Stimulated activated CD4-positive, alpha-beta T cell treated with anti-CD3 and anti-CD28 coated beads, Interleukin-2, amount 100 ng/mL, for 48 hours (primary cell): ENCODE data around the gene APOOL.

Experiments
- DNase-seq, 2 donors: peaks; one replicate each; pipeline ENCODE4 v3.0.0-alpha.2; 2020

The APOOL gene

DNA sequence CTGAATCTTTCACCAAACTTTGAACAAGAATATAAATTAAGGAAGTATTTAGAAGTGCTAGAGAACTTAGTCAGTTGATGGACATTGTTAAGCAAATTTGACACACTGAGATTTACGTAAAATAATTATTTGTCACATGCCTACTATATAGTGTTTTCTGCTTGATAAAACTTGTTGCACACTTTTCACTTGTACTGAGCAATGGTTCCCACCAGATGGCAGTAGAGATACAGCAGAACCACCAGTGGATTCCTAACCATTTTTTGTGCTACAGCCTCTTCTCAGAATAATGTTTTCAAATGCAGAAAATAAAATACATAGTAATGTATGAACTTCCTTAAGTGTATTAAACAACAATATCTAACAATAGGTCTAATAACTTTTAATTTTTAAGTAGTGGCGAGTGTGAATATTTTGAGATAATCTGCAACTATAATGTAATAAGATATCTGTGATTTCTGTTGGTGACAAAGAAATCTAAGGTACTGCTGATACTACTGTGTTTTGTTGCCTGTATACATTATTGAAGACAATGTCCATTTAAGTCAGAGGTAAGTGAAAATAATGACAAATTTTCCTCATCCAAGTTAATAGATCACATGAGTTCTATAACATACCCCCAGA, 81.2 kb downstream of the APOOL start:
- DNase-seq: peak in 1 of 2 donors; percentile 1

DNA sequence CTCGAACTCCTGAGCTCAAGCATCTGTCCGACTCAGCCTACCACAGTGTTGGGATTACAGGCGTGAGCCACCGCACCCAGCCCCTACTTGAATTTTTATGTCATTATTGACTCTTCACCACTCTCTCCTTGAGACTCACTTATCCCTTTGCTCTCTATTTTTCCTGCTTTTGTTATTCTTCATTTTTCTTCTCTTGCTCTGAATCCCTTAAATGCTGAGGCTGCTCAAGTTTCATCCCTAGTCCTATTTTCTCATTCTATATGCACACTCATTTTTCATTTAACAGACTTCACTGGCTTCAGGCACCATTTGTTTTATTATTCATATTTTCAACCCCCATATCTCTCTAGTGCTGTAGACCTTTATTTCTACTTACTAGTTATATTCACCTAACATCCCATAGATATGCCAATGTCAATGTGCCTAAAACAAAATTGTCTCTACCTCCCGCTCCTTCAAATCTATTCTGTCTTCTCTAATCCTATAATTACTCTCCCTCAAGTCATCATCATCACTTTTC, 85.7 kb downstream of the APOOL start:
- no peak for DNase-seq

DNA sequence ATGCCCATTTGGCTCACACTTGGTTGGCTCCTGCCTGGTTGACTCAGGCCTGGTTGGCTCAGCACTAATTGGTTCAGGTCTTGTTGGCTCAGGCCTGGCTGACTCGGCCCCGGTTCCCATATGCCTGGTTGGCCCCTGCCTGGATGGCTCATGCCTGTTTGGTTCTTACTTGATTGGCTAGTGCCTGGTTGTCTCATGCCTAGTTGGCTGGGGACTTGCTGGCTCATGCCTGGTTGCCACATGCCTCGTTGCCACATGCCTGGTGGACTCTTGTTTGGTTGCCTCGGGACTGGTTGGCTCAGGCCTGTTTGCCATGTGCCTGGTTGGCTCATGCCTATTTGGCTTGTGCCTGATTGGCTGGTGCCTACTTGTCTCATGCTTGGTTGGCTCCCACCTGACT, 103.7 kb downstream of the APOOL start:
- DNase-seq: no peak

DNA sequence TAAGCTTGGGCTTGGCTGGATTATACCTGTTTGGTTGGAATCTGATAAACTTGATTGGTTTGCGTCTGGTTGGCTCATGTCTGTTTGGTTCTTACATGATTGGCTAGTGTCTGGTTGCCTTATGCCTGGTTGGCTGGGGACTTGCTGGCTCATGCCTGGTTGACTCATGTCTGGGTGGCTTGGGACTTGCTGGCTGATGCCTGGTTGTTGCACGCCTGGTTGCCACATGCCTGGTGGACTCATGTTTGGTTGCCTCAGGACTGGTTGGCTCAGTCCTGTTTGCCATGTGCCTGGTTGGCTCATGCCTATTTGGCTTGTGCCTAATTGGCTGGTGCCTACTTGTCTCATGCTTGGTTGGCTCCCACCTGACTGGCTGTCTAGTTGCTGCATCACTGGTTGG, 104.5 kb downstream of the APOOL start:
- DNase-seq: no peak

DNA sequence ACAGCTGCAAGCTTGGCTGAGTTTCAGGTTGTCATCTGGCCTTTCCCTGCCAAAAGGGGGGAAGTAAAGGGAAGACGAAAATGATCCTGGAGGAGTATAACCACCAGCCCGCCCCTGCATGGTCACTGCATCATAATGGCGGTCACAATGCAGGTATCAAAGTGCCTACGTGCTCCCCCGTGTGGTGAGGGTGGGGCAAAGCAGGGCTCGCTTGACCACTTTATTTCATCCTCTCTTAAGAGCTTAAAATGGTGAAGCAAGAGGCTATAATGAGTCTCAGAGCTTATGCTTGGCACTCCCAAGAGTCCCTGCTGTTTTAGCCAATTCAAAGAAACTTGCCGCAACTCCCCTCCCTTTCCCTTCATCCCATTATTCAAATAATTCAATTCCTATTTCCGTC, 105.6 kb downstream of the APOOL start:
- peak in 1 of 2 donors; percentile 11 for DNase-seq

DNA sequence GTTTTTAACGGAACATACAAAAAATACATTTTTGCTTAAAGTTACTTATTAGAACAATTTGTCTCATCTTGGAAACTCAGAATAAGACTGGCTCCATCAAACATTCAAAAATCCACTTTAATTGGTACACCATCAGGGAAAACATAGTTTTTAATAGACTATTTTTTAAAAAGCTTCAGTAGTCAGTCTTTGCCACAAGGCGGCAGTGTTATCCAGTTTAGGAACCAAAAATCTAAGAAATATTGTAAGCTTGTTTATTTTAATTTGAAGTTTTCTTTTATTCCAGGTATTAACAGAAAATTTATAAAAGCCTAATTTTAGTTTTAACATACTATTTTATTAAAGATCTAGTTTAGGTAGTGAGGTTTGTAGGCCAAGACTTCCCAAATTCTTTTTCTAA, 107.7 kb downstream of the APOOL start:
- DNase-seq: no peak

DNA sequence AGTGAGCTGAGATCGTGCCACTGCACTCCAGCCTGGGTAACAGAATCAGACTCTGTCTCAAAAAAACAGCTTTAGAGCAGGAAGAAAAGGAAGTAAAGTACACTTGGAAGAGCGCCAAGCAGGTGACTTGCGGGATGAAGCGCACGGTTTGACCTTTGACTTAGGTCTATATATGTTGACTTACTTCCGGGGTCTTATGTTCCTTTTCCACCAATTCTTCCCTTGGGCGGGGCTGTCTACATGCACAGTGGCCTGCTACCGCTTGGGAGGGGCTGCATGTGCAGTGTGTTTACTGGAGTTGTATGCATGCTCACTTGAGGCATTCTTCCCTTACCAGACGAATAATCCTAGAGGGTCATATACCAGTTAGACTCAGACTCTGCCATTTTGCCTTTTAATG, 108.6 kb downstream of the APOOL start:
- no peak for DNase-seq

DNA sequence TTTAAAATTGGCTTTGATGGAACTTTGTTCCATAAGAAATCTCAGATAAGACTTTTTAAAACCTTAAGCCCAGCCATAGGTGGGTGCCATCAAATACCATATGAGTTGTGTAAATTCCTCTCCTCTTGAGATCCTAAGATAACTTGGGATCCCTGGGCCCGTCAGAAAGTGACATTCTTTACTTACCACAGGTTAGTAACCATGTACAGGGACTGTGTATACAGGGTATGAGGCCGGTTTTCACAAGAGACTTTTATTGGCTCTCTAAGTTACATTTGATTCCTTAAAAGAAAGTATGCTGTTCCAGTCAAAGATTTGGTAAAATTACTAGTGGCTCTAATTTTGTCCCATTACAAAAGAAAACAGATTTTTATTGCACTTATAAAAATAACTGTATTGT, 110.1 kb downstream of the APOOL start:
- no peak for DNase-seq

DNA sequence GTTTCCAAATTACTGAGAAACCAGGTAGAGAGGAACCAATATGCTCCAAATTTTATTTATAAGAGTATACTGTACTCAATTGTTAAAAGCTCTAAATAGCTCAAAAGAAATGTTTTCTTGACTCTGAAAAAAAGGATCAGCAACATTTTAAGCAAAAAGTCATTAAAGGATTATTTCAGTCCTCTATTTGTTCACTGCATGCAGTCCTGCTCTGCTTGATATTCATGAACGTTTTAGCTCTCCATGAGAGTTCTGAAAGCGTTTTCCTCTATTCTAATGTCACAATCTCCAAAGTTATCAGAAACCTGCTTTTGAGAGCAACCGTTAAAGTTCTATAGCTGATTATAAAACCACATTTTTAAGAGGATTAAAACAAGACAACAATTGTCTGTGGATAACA, 110.5 kb downstream of the APOOL start:
- no peak for DNase-seq

DNA sequence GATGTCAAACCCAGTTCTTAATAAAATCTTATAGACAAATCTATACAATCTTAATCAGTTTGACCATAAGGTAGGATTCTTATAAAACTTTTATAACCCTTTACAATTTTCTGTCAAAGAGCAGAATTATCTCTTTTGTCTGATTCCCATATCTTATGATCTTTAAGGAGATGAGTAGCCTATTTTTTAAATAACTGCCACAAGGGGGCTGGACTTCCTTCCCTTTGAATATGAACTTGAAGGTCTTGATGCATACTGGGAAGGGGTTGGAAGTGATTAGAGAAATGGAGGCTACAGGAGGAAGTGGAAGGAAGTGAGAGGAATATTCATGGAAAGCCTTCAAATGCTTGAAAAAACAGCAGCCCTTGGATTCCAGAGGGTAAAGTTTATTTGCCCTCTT, 111.1 kb downstream of the APOOL start:
- no peak for DNase-seq

DNA sequence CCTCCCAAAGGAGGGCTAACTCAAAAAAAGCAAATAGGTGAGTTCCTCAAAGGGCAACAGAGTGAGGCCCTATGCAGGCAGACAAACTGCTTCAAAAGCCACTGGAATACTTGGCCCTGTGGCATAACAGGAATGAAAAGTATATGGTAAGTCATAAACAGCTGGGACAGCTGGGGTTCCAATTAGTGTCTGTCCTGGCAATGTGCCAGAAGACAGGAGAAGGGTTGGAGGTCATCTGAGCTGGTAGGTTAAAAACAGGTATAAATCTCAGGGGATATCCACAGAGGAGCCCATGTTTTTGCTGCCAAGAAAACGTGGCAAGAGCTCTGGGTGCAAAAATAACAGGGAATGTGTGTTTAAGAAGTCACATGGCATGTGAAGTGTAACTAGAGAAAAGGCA, 111.6 kb downstream of the APOOL start:
- no peak for DNase-seq

DNA sequence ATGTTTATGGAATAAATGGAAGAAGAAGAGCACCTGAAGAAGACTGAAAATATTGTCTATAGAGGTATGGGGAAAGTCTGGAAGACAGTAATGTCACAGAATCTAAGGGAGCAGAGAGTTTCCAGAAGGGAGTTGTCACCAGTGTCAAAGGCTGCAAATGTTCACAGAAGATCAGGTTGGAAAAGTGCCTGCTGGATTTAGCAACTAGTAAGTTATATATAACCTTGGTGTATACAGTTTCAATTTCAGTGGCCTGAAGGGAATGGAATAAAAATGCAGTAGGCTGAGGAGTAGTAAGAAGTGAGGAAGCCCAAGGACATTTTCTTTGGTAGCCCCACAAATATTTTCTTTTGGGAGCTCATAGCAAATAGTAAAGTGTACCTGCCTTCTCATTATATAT, 132.7 kb downstream of the APOOL start:
- no peak for DNase-seq

DNA sequence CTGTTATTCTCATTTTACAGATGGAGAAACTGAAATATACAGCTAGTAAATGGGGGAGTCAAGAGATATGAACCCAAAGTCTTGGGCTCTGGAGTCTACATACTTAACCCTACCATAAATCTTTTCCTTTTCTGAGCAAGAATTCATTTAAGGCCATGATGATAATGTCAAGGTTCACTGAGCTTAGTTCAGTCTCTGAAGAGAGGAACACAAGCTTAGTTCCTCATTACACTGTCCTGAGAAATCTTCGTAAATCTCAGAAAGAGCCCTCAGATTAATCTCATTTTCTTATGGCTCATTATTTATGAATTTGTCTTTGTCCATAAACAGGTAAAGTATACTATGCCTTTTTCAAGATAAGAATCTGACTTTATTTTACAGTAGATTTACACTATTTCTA, 135.7 kb downstream of the APOOL start:
- DNase-seq: no peak

DNA sequence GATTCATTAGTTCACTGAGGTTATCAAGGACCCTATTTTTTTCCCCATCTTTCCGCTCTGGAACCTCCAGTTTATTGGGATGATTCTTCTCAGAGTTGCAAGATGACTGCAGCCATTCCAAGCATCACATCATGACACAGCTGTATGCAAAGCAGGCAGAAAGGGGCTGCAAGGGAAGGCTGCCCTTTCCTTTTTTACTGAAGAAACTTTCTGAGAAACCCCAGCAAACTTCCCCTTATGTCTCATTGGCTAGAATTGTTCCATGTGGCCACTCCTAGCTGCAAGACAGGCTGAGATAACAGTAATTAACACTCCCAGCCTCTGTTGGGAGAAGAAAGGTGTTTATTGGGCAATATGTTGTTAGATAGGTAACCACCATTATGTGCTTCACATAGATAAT, 137.3 kb downstream of the APOOL start:
- no peak for DNase-seq
